ENCODE data around the gene CCNI2.

CCNI2 gene

GRCh38 chr5:132750471-132751230 lies 3.4 kb downstream of the CCNI2 start:
- DNase-seq = no peak

DNA sequence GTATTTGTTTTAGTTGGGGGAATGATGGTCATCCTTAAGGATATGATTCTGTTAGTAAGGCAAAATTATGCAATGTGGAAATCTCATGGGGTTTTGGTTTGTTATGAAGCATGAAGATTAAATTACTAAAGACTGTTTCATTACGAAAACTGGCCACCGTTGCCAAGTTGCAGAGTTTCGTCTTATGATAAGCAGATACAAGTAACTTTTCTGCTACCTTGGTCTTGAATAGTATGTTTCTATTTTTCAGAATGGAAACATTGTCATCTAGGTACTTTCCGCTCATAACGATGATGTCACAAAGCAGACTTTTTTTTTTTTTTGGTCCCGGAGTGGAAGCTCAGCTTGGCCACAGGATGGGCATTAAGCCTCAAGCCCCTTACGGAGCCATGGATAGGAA lies 4.2 kb downstream of the CCNI2 start:
- no peak for DNase-seq

DNA sequence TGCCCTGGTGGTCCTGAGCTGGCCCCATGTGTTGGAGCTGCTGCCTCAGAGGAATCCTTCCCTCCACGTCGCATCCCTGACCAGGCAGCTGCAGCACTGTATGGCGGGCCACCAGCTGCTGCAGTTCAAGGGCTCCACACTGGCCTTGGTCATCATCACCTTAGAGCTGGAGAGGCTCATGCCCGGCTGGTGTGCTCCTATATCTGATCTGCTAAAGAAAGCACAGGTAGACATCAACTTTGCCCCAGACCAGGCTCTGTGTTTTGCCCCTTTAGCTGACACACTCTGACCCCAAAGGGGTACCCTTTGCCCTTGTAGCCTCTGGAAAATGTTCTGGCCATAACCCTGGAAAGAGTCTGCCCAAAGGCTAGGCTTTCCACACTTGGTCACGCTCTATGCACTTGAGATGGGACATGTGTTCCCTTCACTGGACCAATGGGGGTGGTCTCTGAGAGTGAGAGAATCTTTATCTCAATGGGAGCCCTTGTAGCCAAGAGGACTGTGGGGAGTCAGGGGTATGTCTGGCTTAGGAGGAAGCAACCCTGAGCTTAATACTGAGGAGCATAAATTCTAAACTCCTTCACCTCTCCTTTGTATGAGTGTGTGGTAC lies 4.8 kb downstream of the CCNI2 start:
- no peak for DNase-seq

DNA sequence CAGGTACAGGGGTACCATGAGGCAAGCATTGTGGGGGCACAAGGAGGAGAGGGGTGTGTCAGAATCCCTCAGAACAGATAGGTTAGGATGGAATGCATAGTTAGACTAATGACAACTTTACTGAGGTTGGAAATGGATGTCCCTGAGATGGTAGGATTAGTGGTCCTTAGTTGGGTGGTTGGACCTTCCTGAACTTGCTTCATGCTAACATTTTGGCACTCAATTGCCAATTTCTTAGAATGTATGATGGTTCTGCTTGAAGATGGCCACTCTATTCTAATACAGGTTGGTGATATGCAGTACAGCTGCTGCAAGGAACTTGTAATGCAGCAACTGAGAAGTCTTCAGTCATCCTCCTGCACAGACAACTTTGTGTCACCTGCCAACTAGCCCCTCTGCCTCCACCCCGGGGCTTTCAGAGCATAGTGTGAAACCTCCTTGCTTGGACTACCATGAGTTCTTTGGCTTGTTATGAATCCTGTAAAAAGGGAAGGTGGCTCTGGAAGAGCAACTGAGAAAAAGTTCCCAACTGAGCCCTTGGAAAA lies 5.4 kb downstream of the CCNI2 start:
- DNase-seq = no peak

DNA sequence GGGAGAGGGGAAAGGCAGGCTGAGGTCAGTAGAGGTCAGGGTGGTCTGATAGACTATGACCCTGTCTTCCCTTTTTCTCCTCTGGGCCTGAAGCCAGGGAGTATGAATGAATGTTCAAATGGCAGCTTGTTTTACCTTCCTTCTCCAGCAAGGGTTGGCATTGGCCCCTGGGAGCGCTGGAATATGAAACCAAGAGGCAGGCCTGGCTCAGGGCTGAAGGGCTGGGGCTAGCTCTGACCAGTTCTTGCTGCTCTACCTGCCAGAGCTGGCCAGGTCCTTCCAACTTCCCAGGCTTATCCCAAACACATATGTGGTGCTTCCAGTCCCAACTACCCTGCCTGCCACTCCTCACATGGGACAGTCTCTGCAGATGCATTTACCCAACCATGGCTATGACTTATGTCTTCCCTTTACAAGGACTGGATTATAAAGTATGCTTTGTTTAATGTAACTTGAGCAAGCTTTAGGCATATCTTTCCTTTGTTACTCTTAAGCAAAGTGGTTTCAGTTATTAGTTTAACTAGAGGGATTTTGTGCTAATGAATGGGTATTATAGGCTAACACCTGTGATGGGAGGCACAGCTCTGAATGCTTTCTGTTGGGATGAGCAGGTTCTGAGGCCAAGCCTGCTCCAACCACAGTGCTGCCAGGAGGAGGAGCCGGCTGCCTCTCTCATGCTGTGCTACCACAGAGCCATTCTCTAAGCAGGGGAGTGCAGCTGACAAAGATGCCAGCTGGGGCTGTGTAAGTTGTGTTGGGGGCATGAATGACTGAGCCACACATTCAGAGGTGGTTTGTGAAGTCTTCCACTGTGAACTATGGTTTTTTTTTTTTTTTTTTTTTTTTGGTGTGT lies 6.1 kb downstream of the CCNI2 start:
- no peak for DNase-seq

DNA sequence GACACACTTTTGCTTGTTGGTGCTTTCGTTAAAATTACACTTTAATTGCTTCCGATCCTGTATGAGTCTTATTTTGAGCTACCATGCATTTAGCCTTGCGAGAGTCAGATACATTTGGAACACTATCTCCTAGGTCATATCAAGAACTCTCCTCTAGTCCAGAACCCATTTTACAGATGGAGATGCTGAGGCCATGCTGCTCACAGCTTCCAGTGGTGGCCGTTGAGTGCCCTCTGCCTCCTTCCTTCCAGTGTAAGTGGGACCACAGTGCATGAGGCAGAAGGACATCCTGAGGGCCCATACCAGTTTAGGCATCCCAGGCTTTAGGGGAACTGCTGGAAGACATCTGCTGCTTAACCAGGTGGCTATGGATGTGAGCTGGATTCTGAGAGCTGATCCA lies 6.9 kb downstream of the CCNI2 start:
- DNase-seq = no peak

DNA sequence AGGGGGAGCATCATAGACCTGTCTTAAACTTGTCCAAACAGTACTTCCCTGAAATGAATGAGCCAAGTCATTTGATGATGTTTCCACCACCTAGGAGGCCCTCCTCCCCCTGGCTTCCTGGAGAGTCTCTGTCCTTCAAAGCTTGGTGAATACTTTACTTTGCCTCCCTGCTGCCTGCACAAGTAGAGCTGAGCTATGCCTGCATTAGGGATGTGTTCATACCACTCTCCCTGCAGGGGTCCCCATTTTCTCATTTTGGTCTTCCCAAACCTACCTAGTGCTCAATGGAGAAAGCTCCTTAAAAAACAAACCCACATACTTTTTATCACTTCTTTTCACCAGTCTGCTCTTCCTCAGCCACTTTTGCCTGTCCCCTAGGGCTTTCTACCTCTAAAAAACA lies 7.7 kb downstream of the CCNI2 start:
- DNase-seq = no peak

DNA sequence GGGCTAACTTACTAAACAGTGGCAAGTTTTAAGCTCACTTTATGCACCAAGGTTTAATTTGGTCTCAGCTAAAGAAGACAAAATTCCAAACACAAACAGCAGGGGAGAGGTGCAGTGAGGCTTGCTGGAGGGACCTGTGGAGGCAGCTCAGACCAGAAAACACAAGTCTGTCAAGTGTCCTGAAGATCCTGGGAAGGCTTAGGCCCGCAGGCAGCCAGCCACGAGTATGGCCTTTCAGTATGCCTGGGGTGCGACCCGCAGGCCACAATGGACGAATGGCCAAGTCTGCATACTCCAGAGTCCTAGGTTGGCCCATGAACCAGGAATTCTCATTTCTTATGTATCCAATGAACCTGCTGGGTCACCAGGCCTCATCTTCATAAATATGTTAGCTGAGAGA lies 9.3 kb downstream of the CCNI2 start:
- no peak for DNase-seq

DNA sequence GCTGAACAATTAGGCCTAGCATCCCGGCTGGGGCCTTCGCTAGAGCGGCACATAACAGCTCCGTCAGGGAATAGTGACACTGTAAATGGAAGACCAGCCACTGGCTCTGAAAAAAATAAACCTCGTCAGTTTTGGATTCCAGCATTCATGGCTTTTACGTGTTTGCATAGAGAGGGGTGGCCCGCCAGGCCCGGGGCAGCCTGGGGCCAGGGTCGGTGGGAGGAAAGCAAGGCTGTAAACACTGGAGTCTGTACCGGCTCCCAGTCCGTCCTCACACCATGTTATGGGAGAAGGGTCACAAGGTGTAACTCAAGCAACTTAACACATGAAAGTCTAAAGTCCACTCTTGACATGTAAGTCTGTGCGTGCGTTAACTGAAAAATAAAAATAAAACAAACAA lies 11.2 kb downstream of the CCNI2 start:
- no peak for DNase-seq

DNA sequence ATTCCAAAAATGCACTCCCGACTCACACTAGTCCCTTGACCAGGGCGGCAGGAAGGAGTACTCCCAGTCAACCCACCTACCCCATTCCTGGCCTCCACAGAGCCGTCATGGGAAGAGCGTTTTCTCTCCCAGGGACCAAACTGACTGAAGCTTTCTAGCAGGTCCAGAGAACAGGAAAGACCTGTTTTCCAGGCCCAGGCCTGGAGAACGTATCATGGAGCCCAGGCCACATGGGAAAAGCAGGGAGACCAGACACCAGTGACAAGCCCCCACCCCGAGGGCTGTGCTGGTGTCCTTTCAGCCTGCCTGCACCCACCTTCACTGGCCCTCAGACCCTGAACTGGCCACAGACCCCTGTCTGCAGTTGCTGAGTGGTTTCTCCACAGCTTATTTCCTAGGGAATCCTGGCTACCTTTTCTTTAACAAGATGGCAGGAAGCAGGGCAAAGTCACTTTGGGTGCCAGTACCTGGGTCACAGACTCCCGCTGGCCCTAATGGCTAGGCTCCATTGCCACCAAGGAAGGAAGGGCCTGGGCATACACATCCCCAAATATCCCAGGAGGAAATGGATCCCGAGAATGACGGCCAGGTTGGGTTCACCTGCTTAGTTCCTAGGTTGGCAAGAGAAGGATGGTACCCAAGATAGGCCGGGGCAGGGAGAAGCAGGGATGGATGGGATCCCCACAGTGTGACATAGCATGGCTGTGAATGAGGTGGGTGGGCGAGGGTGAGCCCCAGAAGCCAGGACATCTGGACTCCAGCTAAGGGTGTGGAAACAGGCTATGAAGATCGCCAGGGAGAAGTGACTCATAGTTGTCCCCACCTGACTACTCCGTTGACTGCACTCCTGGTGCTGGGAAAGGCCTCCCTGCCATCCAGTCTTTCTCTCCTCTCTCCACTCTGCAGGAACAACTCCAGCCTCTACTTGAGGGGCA lies 12.2 kb downstream of the CCNI2 start:
- DNase-seq = no peak

DNA sequence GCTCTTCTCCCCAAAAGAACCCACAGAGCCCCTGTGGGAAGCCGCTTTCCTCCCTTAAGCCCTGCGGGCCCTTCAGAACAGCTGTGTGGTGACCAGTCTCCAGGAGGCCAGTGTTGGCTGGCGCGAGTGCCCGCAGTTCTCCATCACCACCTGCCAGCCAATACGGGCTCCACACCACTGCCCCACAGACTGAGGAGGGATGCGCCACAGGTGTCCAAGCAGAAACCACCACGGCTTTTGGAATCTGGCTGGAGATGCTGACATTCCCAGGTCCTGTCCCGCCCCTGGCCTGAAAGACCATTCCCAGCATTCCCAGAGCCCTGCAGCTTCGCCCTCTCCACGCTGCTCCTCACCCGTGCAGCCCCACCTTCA lies 12.8 kb downstream of the CCNI2 start:
- DNase-seq = no peak

DNA sequence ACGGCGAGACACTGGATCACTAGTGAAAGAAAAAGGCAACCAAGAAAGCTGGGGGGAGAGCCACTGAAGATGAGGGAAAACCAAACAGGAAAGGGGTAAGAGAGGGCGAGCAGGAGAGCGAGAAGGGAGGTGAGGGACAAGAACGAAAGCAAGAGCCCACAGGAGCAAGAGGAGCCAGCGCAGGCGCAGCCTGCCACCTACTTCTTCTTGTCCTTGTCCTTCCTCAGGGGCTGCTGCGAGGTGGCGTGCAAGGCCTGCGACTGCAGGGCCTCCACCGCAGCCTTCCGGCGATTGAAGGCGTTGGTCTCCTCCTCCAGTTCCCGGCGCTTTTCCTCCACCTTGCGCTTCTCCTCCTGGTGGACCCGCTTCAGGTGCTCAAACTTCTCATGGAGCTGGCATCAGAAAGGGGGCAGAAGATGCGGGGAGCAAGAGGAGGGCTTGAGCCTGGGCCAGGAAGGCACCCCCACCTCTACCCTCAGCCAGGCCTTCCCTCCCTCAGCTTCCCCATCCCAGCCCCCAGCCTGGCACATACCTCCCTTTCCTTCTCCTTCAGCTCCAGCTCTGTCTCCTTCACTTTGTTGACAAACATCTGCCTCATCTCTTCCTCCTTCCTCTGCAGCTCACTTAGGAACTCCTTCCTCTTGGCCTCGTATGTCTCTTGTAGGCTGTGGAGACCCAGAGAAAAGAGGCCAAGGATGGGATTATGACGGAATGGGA lies 13.5 kb downstream of the CCNI2 start:
- DNase-seq = no peak

DNA sequence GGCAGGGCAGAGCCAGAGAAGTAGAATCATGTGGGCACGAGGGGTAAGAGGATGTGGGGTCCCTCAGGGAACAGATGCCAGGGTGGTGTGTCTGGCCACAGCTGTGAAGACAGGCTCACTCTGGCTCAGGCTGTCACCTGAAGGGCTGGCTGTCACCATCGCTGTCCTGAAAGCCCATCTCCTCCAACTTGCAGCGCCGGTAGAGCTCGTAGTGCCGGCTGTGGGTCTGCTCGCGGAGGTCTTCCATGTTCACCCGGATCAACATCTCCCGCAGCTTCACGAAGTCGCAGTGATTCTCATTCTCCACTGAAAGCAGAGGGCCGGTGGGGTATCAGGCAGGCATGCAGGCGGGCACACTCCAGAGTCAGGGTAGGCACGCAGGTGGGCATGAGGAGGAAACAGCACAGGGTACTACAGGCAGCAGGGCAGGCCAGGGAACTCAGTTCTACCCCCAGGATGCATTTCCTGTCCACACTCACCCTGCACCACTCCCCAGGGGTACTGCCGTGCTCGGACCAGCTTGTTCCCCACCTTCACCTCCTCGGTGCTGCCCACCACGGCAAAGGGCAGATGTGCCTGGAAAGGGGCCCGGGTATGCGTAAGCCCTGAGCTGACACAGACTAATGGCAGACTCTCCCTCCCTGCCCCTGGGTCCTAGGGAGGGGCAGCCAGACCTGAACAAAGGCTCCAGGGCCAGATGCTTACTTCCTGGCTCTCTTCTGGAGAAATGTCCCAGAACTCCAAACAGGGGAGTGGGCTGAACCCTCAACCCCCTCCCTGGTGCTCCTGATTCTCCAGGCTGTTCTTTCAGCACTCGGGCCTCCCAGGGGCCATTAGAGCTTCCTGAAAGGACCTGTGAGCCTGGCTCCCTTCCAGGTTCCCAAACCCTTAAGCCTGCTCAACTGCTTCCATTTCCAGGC lies 14.4 kb downstream of the CCNI2 start:
- DNase-seq = no peak

- no peak for DNase-seq
These were observed 15.2 kb downstream of the CCNI2 start for GRCh38 chr5:132762246-132763000.

- no peak for DNase-seq
These were observed 16.2 kb downstream of the CCNI2 start for GRCh38 chr5:132763181-132764036.

- DNase-seq = no peak
These were observed 16.8 kb downstream of the CCNI2 start for GRCh38 chr5:132764051-132764450.

- no peak for DNase-seq
These were observed 17.5 kb downstream of the CCNI2 start for GRCh38 chr5:132764671-132765238.

GRCh38 chr5:132765311-132766019 lies 18.2 kb downstream of the CCNI2 start:
- no peak for DNase-seq

Data from NCI-H2227 treated with DMSO at 0.1 percent for 48 hours (cell line).